ENCODE data around the gene TIMMDC1. TPM values are rescaled to one million over a fixed set of nuclear protein-coding genes. Genes with fewer than 3 reads are reported as not detected.
A peak's percentile ranks its signal among the peaks of the same experiment; 100 is the strongest.

TIMMDC1 gene
- total RNA-seq, 4 donors from 2014 or later: 40.4 to 41.9 (median 40.5) TPM

DNA sequence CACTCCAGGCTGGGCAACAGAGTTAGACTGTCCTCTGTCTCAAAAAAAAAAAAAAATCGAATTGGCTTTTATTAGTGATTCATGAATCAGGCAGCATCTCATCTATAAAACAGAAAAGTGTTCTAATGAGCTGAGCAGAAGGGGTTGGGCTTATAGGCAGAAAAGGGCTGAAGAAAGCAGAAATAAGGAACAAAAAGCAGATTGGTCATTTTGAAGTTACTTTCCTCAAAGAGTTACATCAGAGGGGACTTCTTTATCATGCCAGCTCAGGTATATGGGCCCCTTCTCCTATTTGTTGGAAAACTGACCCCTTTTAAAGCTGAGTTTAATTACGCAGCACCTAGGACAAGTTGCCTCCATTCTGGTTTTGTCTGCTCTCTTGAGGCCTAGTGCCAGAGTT is 30.3 kb upstream of the TIMMDC1 start:
- intact Hi-C loops (cut with DNase I; ENCODE audit: low total_unique reads): no loop called here
- no peak overlapping the region for H3K4me3 ChIP-seq (ENCODE audit: low read depth, poor library complexity, severe bottlenecking)
- TF ChIP-seq, protein P1, sequence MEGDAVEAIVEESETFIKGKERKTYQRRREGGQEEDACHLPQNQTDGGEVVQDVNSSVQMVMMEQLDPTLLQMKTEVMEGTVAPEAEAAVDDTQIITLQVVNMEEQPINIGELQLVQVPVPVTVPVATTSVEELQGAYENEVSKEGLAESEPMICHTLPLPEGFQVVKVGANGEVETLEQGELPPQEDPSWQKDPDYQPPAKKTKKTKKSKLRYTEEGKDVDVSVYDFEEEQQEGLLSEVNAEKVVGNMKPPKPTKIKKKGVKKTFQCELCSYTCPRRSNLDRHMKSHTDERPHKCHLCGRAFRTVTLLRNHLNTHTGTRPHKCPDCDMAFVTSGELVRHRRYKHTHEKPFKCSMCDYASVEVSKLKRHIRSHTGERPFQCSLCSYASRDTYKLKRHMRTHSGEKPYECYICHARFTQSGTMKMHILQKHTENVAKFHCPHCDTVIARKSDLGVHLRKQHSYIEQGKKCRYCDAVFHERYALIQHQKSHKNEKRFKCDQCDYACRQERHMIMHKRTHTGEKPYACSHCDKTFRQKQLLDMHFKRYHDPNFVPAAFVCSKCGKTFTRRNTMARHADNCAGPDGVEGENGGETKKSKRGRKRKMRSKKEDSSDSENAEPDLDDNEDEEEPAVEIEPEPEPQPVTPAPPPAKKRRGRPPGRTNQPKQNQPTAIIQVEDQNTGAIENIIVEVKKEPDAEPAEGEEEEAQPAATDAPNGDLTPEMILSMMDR (IDR thresholded peaks at IDR 0.05): no peak
- no peak for TF ChIP-seq POLR2A (IDR thresholded peaks at IDR 0.05)
- DNase-seq (ENCODE audit: low spot score in 2 of 2): no peak
- 80 to 86% methylated on average over 2 of the region's 2 CpGs for WGBS, 2 donors

DNA sequence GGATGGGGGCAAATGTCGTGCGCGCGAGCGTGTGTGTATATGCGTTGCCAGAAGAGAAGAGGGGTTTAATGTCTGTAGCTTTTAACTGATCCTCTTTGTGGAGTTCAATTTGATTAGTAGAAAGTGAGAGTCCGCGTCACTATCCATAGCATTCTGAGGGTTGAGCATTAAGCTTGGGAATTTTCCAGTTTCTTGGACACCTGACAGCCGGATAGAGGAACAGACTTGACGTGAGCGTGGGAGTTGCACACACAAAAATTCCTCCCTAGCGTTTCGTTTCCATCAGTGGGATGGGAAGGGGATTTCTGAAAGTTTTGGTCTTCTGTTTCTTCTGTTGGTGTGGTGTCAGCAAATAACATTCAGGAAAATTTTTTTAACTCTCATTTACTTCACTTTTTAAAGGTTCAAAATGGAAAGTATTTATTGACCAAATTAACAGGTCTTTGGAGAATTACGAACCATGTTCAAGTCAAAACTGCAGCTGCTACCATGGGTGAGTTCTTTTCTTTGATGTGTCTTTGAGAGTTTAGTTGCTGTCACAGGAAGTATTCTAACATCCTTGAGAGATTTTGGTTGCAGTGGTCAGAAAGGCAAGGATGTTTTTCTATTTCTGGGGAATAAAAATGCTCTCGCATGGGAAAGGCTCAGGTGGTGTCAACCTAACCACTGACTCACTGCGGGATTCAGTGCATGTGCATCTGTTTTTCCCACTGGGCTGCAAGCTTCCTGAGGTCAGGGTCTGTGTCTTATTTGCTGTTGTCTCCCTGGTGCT is 28.7 kb upstream of the TIMMDC1 start:
- intact Hi-C loops (cut with DNase I; ENCODE audit: low total_unique reads): no loop called here
- no peak for DNase-seq (ENCODE audit: low spot score in 2 of 2)
- WGBS, 2 donors: 12% methylated on average over 16 of the region's 16 CpGs
- H3K4me3 ChIP-seq (ENCODE audit: low read depth, poor library complexity, severe bottlenecking): peak overlapping the region; percentile 87
- TF ChIP-seq, protein P1 (IDR thresholded peaks at IDR 0.05): no peak
- TF ChIP-seq POLR2A (IDR thresholded peaks at IDR 0.05): no peak

DNA sequence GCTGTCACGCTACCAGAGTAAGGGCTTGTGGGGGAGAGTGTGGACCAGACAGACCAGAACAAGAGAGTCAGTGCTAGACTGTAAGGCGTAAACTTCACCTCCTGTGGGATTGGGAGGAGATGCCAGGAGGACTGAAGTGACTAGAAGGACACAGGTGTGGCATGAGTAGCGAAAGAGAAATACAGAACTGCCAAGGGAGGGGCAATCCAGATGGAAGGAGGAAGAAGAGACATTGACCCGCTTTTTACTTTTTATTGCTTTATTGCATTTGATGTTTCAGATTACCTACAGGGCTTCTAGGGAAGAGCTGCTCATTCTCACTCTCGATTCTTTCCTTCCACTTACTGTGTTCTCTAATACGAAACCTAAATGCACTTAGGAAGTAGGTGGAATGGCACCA is 27.5 kb upstream of the TIMMDC1 start:
- WGBS, 2 donors: 91 to 94% methylated on average over 6 of the region's 6 CpGs
- no peak overlapping the region for H3K4me3 ChIP-seq (ENCODE audit: low read depth, poor library complexity, severe bottlenecking)
- TF ChIP-seq POLR2A (IDR thresholded peaks at IDR 0.05): no peak
- TF ChIP-seq, protein P1 (IDR thresholded peaks at IDR 0.05): no peak
- DNase-seq (ENCODE audit: low spot score in 2 of 2): no peak
- intact Hi-C loops (cut with DNase I; ENCODE audit: low total_unique reads): no loop called here

DNA sequence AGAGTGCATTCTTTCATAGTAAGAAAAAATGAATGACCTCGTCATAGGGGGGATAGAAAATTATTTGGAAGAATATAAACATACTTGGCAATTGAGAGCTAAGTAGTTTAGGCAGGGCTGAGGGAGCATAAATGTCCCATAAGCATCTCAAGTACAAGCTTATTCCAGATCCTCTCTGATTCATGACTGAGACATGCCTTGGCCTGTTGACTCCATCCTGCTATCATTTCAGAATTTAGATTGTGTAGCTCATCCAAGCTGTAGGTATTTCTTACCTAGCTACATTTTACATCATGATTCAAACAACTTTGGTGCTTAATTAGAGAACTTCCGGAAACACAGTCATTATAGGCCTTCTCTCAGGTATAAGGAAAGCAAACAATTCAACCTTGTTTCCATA is 17.3 kb upstream of the TIMMDC1 start:
- intact Hi-C loops (cut with DNase I; ENCODE audit: low total_unique reads): no loop called here
- 55 to 67% methylated on average over 2 of the region's 2 CpGs for WGBS, 2 donors
- no peak for DNase-seq (ENCODE audit: low spot score in 2 of 2)
- no peak overlapping the region for H3K4me3 ChIP-seq (ENCODE audit: low read depth, poor library complexity, severe bottlenecking)
- TF ChIP-seq POLR2A (IDR thresholded peaks at IDR 0.05): no peak
- TF ChIP-seq, protein P1 (IDR thresholded peaks at IDR 0.05): no peak

DNA sequence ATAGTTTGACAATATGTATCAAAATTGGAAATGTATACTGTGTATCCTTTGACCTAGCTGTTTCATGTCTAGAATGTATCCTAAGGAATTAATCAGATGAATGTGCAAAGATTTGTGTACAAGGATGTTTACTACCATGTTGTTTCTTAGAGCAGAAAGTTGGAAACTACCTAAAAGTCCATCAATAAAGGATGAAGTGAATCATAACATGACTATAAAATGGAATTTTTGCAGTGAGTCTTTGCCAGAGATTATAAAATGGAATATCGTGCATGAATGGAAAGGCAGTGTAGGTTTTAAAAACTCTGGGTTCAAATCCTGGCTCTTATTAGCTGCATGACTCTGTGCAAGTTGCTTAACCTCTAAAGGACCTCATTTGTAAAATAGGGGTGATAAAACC is 15.2 kb upstream of the TIMMDC1 start:
- intact Hi-C loops (cut with DNase I; ENCODE audit: low total_unique reads): no loop called here
- TF ChIP-seq POLR2A (IDR thresholded peaks at IDR 0.05): no peak
- TF ChIP-seq, protein P1 (IDR thresholded peaks at IDR 0.05): no peak
- H3K4me3 ChIP-seq (ENCODE audit: low read depth, poor library complexity, severe bottlenecking): no peak overlapping the region
- WGBS, 2 donors: 50 to 53% methylated on average over 1 of the region's 1 CpG
- DNase-seq (ENCODE audit: low spot score in 2 of 2): no peak

DNA sequence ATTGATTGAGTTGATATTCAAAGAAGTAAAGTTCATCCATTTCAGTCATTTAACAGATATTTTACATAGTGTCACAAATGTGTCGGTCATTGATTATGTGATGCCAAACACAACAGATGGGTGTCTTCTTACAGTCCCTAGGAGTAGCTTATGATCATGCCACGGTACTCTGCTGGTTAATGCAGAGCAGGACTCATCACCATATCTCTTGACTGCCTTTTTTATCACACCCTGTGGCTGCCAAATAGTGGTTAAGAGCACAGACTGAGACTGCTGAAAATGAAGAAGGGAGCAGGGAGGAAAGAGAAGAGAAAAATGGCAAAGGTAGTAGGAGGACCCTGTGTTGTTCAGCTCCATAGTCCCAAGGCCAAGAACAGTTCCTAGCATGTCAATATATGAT is 12.8 kb upstream of the TIMMDC1 start:
- DNase-seq (ENCODE audit: low spot score in 2 of 2): no peak
- no peak overlapping the region for H3K4me3 ChIP-seq (ENCODE audit: low read depth, poor library complexity, severe bottlenecking)
- no peak for TF ChIP-seq POLR2A (IDR thresholded peaks at IDR 0.05)
- TF ChIP-seq, protein P1 (IDR thresholded peaks at IDR 0.05): no peak
- intact Hi-C loops (cut with DNase I; ENCODE audit: low total_unique reads): no loop called here
- WGBS, 2 donors: 89 to 92% methylated on average over 2 of the region's 2 CpGs
